ENCODE results near the gene CENPO. TPM values are rescaled to one million over a fixed set of nuclear protein-coding genes. Genes with fewer than 3 reads are reported as not detected.

CENPO gene
- total and polyA plus RNA-seq, 2 experiments from 2014 or later, result 9.7 to 14.6 TPM

DNA sequence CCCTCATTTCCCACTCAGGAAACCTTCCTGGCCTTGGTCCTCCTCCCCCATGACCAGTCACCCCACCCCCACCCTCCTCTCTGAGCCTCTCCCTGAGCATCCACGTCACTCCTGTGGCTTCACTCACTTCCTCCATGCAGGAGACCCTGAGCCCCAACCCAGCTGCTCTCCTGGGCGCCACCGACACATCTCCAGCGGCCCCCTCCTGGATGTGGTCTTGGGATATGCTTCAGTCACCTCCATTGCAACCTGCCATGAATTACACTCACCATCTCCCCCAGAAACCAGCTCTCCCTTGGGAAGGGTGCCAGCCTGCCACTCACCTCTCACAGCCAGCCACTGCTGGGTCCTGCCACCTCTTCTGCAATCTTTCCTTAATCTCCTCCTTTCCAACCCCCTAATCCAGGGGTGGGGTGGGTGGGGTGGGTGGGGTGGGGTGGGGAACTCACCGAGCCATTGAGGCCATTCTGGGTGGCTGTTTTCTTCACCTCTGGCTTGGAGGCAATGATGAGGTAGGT is 44.8 kb downstream of the CENPO start:
- 99% methylated on average over 5 of the region's 5 CpGs for WGBS (ENCODE audit: low lambda C conversion rate, missing lambda C conversion rate)
- no peaks in the 10 kb centered on the region for H4K20me1 ChIP-seq (ENCODE audit: insufficient read depth, poor library complexity, severe bottlenecking)
- H3K4me3 ChIP-seq, result no peak overlapping the region
- no peaks in the 10 kb centered on the region for H3K9me2 ChIP-seq (replicated peaks; ENCODE audit: insufficient read depth)
- H3K9me3 ChIP-seq (ENCODE audit: low read depth), result no peaks in the 10 kb centered on the region
- DNase-seq (ENCODE audit: low spot score), result no peak
- H3K4me2 ChIP-seq, result no peak overlapping the region
- no peaks in the 10 kb centered on the region for H3K79me2 ChIP-seq
- H3K27ac ChIP-seq, result no peak overlapping the region
- H3K4me1 ChIP-seq (ENCODE audit: insufficient read depth), result no peaks in the 10 kb centered on the region
- no peaks in the 10 kb centered on the region for H3K36me3 ChIP-seq (replicated peaks; ENCODE audit: insufficient read depth, low read depth)
- H2AFZ ChIP-seq, result no peak overlapping the region
- TF ChIP-seq, protein P1, sequence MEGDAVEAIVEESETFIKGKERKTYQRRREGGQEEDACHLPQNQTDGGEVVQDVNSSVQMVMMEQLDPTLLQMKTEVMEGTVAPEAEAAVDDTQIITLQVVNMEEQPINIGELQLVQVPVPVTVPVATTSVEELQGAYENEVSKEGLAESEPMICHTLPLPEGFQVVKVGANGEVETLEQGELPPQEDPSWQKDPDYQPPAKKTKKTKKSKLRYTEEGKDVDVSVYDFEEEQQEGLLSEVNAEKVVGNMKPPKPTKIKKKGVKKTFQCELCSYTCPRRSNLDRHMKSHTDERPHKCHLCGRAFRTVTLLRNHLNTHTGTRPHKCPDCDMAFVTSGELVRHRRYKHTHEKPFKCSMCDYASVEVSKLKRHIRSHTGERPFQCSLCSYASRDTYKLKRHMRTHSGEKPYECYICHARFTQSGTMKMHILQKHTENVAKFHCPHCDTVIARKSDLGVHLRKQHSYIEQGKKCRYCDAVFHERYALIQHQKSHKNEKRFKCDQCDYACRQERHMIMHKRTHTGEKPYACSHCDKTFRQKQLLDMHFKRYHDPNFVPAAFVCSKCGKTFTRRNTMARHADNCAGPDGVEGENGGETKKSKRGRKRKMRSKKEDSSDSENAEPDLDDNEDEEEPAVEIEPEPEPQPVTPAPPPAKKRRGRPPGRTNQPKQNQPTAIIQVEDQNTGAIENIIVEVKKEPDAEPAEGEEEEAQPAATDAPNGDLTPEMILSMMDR (IDR thresholded peaks at IDR 0.05; ENCODE audit: poor library complexity), result no peak
- TF ChIP-seq EZH2phosphoT487 (IDR thresholded peaks at IDR 0.05; ENCODE audit: low read depth, severe bottlenecking, unreplicated experiment), result no peak
- TF ChIP-seq EZH2 (IDR thresholded peaks at IDR 0.05; ENCODE audit: borderline replicate concordance), result no peak
- no peaks in the 10 kb centered on the region for H3K27me3 ChIP-seq

DNA sequence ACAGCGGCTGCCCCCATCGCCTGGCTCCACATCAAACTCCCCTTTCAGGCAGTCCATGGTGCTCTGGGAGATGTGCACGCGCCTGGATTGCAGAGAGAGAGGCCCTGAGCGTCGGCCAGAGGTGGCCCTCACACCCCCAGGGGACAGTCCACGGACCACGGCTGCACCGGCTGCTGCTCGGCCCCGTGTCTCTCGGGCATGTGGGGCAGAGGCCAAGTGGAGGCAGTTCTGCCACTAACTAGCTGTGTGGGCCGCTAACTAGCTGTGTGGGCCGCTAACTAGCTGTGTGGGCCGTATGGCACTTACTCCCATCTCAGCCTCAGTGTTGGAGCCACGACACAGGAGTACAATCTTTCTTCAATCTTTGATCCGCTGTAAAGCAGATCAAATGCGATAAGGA is 45.3 kb downstream of the CENPO start:
- Histone ChIP-seq H3K4me2 (no peak overlapping the region), H3K9me3 (ENCODE audit: low read depth) (no peaks in the 10 kb centered on the region), H3K9me2 (replicated peaks; ENCODE audit: insufficient read depth) (no peaks in the 10 kb centered on the region), H3K4me1 (ENCODE audit: insufficient read depth) (no peaks in the 10 kb centered on the region), H3K36me3 (replicated peaks; ENCODE audit: insufficient read depth, low read depth) (no peaks in the 10 kb centered on the region), H4K20me1 (ENCODE audit: insufficient read depth, poor library complexity, severe bottlenecking) (no peaks in the 10 kb centered on the region), H3K27ac (no peak overlapping the region), H3K4me3 (no peak overlapping the region), H3K27me3 (no peaks in the 10 kb centered on the region), H2AFZ (no peak overlapping the region), H3K79me2 (no peaks in the 10 kb centered on the region)
- TF ChIP-seq EZH2phosphoT487 (IDR thresholded peaks at IDR 0.05; ENCODE audit: low read depth, severe bottlenecking, unreplicated experiment) (no peak), EZH2 (IDR thresholded peaks at IDR 0.05; ENCODE audit: borderline replicate concordance) (no peak)
- TF ChIP-seq, protein P1 (IDR thresholded peaks at IDR 0.05; ENCODE audit: poor library complexity), result no peak
- DNase-seq (ENCODE audit: low spot score), result no peak
- WGBS (ENCODE audit: low lambda C conversion rate, missing lambda C conversion rate), result 93% methylated on average over 18 of the region's 18 CpGs

DNA sequence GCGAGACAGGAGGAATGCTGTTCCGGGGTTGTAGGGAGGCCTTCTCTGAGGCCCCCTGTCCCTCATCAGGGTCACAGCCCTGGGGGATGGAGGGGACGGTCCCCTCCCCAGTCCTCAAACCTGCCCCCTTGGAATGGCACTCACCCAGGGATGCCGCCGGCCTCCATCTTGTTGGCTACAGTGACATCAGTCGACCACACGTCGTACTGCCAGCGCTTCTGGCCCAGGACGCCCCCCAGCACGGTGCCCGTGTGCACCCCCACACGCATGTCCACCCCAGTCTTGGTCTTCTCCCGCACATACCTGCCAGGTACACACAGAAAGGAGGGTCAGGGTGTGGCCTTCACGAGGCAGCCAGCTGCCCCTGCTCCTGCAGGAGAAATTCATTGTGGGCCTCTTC is 46.5 kb downstream of the CENPO start:
- no peaks in the 10 kb centered on the region for H3K9me2 ChIP-seq (replicated peaks; ENCODE audit: insufficient read depth)
- no peaks in the 10 kb centered on the region for H4K20me1 ChIP-seq (ENCODE audit: insufficient read depth, poor library complexity, severe bottlenecking)
- TF ChIP-seq, protein P1 (IDR thresholded peaks at IDR 0.05; ENCODE audit: poor library complexity), result no peak
- no peak for TF ChIP-seq EZH2phosphoT487 (IDR thresholded peaks at IDR 0.05; ENCODE audit: low read depth, severe bottlenecking, unreplicated experiment)
- no peak for TF ChIP-seq EZH2 (IDR thresholded peaks at IDR 0.05; ENCODE audit: borderline replicate concordance)
- 97% methylated on average over 15 of the region's 15 CpGs for WGBS (ENCODE audit: low lambda C conversion rate, missing lambda C conversion rate)
- H3K4me2 ChIP-seq, result no peak overlapping the region
- no peaks in the 10 kb centered on the region for H3K4me1 ChIP-seq (ENCODE audit: insufficient read depth)
- H3K4me3 ChIP-seq, result no peak overlapping the region
- DNase-seq (ENCODE audit: low spot score), result no peak
- no peaks in the 10 kb centered on the region for H3K36me3 ChIP-seq (replicated peaks; ENCODE audit: insufficient read depth, low read depth)
- H3K27me3 ChIP-seq, result no peaks in the 10 kb centered on the region
- H2AFZ ChIP-seq, result no peak overlapping the region
- no peak overlapping the region for H3K27ac ChIP-seq
- no peaks in the 10 kb centered on the region for H3K9me3 ChIP-seq (ENCODE audit: low read depth)
- no peaks in the 10 kb centered on the region for H3K79me2 ChIP-seq
